K562 (cell line): ENCODE measurements around the gene MALAT1. TPM values are rescaled to one million over a fixed set of nuclear protein-coding genes. Genes with fewer than 3 reads are reported as not detected.
"Not testable (repeated sequence)": the region's sequence is repeated elsewhere in the genome, so short reads cannot be mapped to it uniquely, and the experiment has no call there.

Experiments
- ATAC-seq: fragments of 200-7000 bp; cut with Tn5 transposase; 3 replicates; pipeline ENCODE4 v1.9.1; 2020; ENCODE audit warnings: moderate library complexity
- BruUV-seq: library from RNA; stranded (reverse); fragments of 400-500 nt; replicated peaks from 2 replicates; lab custom pipeline; 2021; lab: Mats Ljungman, UMichigan
- CTCF ChIA-PET: fragments of 300-600 bp; formaldehyde crosslinking; extraction: SDS; loops from one replicate; lab custom pipeline; 2021; ENCODE audit warnings: low intra/inter-chr PET ratio; lab: Yijun Ruan, JAX
- POLR2A ChIA-PET: fragments of 300-600, 350-650 bp; sonication (Branson Sonifier 250); formaldehyde crosslinking; extraction: SDS; loops from one replicate; lab custom pipeline; 2021; ENCODE audit warnings: antibody characterized with exemption, inconsistent platforms; lab: Yijun Ruan, JAX
- DNase-seq, 4 experiments: peaks; one replicate each; pipeline versions ENCODE4 v3.0.0 to v3.0.0-alpha.2; 2011 to 2018; ENCODE audit warnings: low spot score in 3 of 4, mixed read lengths in 3 of 4; ENCODE audit errors: extremely low read depth in 1 of 4
- FAIRE-seq: peaks from 2 replicates; lab custom pipeline; 2011; peaks lifted over from hg19 to GRCh38; lab: Jason Lieb, UNC
- H2AFZ ChIP-seq: 2 replicates; pipeline ENCODE4 v1.6.0; 2011; ENCODE audit warnings: low read depth, low read length, control low read depth, inconsistent platforms
- H3K27ac ChIP-seq: fragments of 200-600 bp; 3 replicates; pipeline ENCODE4 v1.8.0; 2011; ENCODE audit warnings: low read depth, mild to moderate bottlenecking, control low read depth, inconsistent platforms, low read length, moderate library complexity, mixed read lengths; ENCODE audit errors: extremely low read depth
- H3K27me3 ChIP-seq, 2 experiments: fragments of 300-600 bp in 1 of 2; 2 replicates in 1 of 2; 3 replicates in 1 of 2; pipeline versions ENCODE4 v1.6.0 to v1.8.0; 2011; ENCODE audit warnings: inconsistent platforms in 2 of 2, low read length in 2 of 2, mild to moderate bottlenecking in 1 of 2, mixed read lengths in 1 of 2, moderate library complexity in 1 of 2; ENCODE audit not compliant: control insufficient read depth in 2 of 2, insufficient read depth in 2 of 2
- H3K36me3 ChIP-seq: fragments of 300-600 bp; 3 replicates; pipeline ENCODE4 v1.8.0; 2011; ENCODE audit warnings: mild to moderate bottlenecking, low read length, inconsistent platforms; ENCODE audit not compliant: control insufficient read depth, insufficient read depth
- H3K4me1 ChIP-seq, 2 experiments: fragments of 200-600 bp in 1 of 2; replicated peaks in 1 of 2; 2 replicates in 1 of 2; 3 replicates in 1 of 2; pipeline versions ENCODE4 v1.5.1 to v1.8.0; 2011; ENCODE audit warnings: inconsistent platforms in 2 of 2, low read length in 2 of 2, mild to moderate bottlenecking in 1 of 2, mixed read lengths in 1 of 2, moderate library complexity in 1 of 2; ENCODE audit not compliant: control insufficient read depth in 2 of 2, insufficient read depth in 2 of 2
- H3K4me2 ChIP-seq: 2 replicates; pipeline ENCODE4 v1.6.1; 2011; ENCODE audit warnings: low read length, control low read depth, inconsistent platforms, mixed read lengths; ENCODE audit not compliant: insufficient read depth
- H3K4me3 ChIP-seq: fragments of 200-600 bp; sonication (generic), shearing (Covaris generic); 2 replicates; pipeline ENCODE4 v1.5.1; 2016; ENCODE audit warnings: control low read depth, inconsistent platforms
- H3K79me2 ChIP-seq: fragments of 200-600 bp; 3 replicates; pipeline ENCODE4 v1.8.0; 2011; ENCODE audit warnings: low read length, inconsistent platforms; ENCODE audit not compliant: control insufficient read depth, insufficient read depth
- H3K9ac ChIP-seq, 2 experiments: 2 replicates each; pipeline versions ENCODE4 v1.6.0 to v1.6.1; 2011; ENCODE audit warnings: low read depth in 2 of 2, low read length in 2 of 2, control low read depth in 1 of 2, inconsistent platforms in 1 of 2, mild to moderate bottlenecking in 1 of 2, mixed read lengths in 1 of 2; ENCODE audit not compliant: insufficient read depth in 1 of 2
- H3K9me1 ChIP-seq: one replicate; pipeline ENCODE4 v1.6.0; 2011; ENCODE audit warnings: inconsistent platforms, mild to moderate bottlenecking, low read length, moderate library complexity; ENCODE audit not compliant: control insufficient read depth, insufficient read depth
- H3K9me3 ChIP-seq: replicated peaks from 2 replicates; pipeline ENCODE4 v1.5.1; 2011; ENCODE audit warnings: low read depth, low read length, inconsistent platforms; ENCODE audit not compliant: control insufficient read depth, insufficient read depth
- H4K20me1 ChIP-seq: replicated peaks from 2 replicates; pipeline ENCODE4 v1.6.1; 2011; ENCODE audit warnings: low read length, inconsistent platforms, mixed read lengths; ENCODE audit not compliant: control insufficient read depth, insufficient read depth
- CEBPG ChIP-seq, 3 experiments: fragments of 200-800 bp in 1 of 3; sonication (Bioruptor generic) in 1 of 3; sonication (generic) in 1 of 3; formaldehyde crosslinking in 1 of 3; IDR thresholded peaks in 2 of 3; conservative IDR thresholded peaks in 1 of 3; 2 replicates each; pipeline versions ENCODE4 v1.6.1 to v1.8.0; 2016 to 2022; ENCODE audit warnings: missing compliant biosample characterization in 2 of 3, missing genetic modification characterization in 2 of 3, mild to moderate bottlenecking in 1 of 3, missing genetic modification reagents in 1 of 3
- KDM2B ChIP-seq: fragments of 250-450 bp; sonication (Bioruptor Pico); IDR thresholded peaks from 2 replicates; pipeline ENCODE4 v1.8.0; 2021; ENCODE audit warnings: mild to moderate bottlenecking, moderate library complexity
- ZBTB2 ChIP-seq: fragments of 450-650 bp; IDR thresholded peaks from 2 replicates; pipeline ENCODE4 v1.6.1; 2016; ENCODE audit warnings: antibody characterized with exemption
- WGBS: fragments of 100-300 bp; shearing (Covaris generic); methylation state at CpG from one replicate; pipeline ENCODE4 v1.1.6; 2016; ENCODE audit warnings: low coverage, mixed read lengths; ENCODE audit not compliant: insufficient coverage; ENCODE audit errors: missing lambda C conversion rate; 5-methylcytosine and 5-hydroxymethylcytosine counted together
- in situ Hi-C: fragments of 300-500 bp; cut with MboI; formaldehyde crosslinking; loops from 4 replicates; pipeline ENCODE4 v1.15.0; 2018; ENCODE audit warnings: inconsistent platforms, mixed read lengths
- intact Hi-C: fragments of 100-400 bp; cut with micrococcal nuclease; formaldehyde crosslinking; loops from 2 replicates; pipeline ENCODE4 v1.14.2; 2022
- polyA plus RNA-seq, 8 experiments: library from polyadenylated mRNA; depleted of rRNA in 4 of 8; stranded (reverse) in 5 of 8; unstranded in 3 of 8; fragments of >200 nt; fragmentation: Nextera tagmentation in 2 of 8; fragmentation: Illumina TruSeq in 1 of 8; extraction: Ambion mirVana in 2 of 8; extraction: Trizol in 1 of 8; gene quantifications; 2 replicates each; pipeline versions ENCODE4 v1.2.1 to v1.2.3, GENCODE V29; 2011 to 2014; ENCODE audit warnings: inconsistent platforms in 1 of 8, missing spikeins in 1 of 8
- total RNA-seq, 7 experiments: library from RNA; depleted of rRNA in 6 of 7; stranded (reverse); fragments of >200 nt in 6 of 7; fragmentation: Illumina TruSeq in 2 of 7; extraction: Trizol in 2 of 7; gene quantifications; 2 replicates each; pipeline versions ENCODE4 v1.2.1 to v1.2.3, GENCODE V29; 2011 to 2021; ENCODE audit warnings: low replicate concordance in 1 of 7
- TF ChIP-seq, protein P1 (sequence below), 2 experiments: fragments of 450-650 bp in 1 of 2; sonication (generic) in 1 of 2; formaldehyde crosslinking in 1 of 2; IDR thresholded peaks; 2 replicates each; pipeline versions ENCODE4 v1.7.1 to v1.9.0; 2016 to 2022; ENCODE audit warnings: inconsistent platforms in 1 of 2, mild to moderate bottlenecking in 1 of 2, missing genetic modification reagents in 1 of 2
- TF ChIP-seq, protein P2 (sequence below), 3 experiments: fragments of 200-800 bp in 1 of 3; sonication (Bioruptor generic) in 1 of 3; sonication (generic) in 1 of 3; formaldehyde crosslinking in 1 of 3; IDR thresholded peaks; 2 replicates each; pipeline versions ENCODE4 v1.6.1 to v1.8.0; 2016 to 2022; ENCODE audit warnings: mild to moderate bottlenecking in 2 of 3, missing compliant biosample characterization in 2 of 3, missing genetic modification characterization in 2 of 3, missing genetic modification reagents in 1 of 3

The MALAT1 gene
- total and polyA plus RNA-seq, 9 of the 15 experiments (the other 6 are each of a cell fraction or from before 2014, with no cell fraction given): 363 to 8,715 (median 2,351) TPM

GRCh38 chr11:65472588-65473277, 26.1 kb upstream of the MALAT1 start:
- in situ Hi-C loops (loop anchor here (5.0 kb wide), 1 partner anchor 35 kb away; no protein-coding TSS in a partner anchor), intact Hi-C loops (loop anchor here (1.0 to 5.0 kb wide), 2 partner anchors 25 to 100 kb away; partner anchors contain the start of genes FAM89B and ZNRD2)
- not testable (repeated sequence) for FAIRE-seq
- TF ChIP-seq, protein P1, sequence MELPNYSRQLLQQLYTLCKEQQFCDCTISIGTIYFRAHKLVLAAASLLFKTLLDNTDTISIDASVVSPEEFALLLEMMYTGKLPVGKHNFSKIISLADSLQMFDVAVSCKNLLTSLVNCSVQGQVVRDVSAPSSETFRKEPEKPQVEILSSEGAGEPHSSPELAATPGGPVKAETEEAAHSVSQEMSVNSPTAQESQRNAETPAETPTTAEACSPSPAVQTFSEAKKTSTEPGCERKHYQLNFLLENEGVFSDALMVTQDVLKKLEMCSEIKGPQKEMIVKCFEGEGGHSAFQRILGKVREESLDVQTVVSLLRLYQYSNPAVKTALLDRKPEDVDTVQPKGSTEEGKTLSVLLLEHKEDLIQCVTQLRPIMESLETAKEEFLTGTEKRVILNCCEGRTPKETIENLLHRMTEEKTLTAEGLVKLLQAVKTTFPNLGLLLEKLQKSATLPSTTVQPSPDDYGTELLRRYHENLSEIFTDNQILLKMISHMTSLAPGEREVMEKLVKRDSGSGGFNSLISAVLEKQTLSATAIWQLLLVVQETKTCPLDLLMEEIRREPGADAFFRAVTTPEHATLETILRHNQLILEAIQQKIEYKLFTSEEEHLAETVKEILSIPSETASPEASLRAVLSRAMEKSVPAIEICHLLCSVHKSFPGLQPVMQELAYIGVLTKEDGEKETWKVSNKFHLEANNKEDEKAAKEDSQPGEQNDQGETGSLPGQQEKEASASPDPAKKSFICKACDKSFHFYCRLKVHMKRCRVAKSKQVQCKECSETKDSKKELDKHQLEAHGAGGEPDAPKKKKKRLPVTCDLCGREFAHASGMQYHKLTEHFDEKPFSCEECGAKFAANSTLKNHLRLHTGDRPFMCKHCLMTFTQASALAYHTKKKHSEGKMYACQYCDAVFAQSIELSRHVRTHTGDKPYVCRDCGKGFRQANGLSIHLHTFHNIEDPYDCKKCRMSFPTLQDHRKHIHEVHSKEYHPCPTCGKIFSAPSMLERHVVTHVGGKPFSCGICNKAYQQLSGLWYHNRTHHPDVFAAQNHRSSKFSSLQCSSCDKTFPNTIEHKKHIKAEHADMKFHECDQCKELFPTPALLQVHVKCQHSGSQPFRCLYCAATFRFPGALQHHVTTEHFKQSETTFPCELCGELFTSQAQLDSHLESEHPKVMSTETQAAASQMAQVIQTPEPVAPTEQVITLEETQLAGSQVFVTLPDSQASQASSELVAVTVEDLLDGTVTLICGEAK (IDR thresholded peaks at IDR 0.05): peak; percentile 33; the same call in 1 of the 2 replicates
- TF ChIP-seq, protein P1 (CRISPR knock-in tag; IDR thresholded peaks at IDR 0.05): not testable (repeated sequence)
- peak; percentile 67; the same call in 1 of the 2 replicates for TF ChIP-seq CEBPG (CRISPR knock-in tag; IDR thresholded peaks at IDR 0.05)
- peak; percentile 51 to 55; a peak in 3 of 4 replicates for TF ChIP-seq CEBPG (tag; conservative IDR thresholded peaks at IDR 0.05 in 1 of 2, IDR thresholded peaks at IDR 0.05 in 1 of 2)
- 0 out of 2 replicates have a peak, but pooled peaks have one; percentile 3 for TF ChIP-seq KDM2B (CRISPR knock-in tag)
- 0 out of 2 replicates have a peak, but pooled peaks have one; percentile 15 for TF ChIP-seq ZBTB2
- TF ChIP-seq, protein P2, sequence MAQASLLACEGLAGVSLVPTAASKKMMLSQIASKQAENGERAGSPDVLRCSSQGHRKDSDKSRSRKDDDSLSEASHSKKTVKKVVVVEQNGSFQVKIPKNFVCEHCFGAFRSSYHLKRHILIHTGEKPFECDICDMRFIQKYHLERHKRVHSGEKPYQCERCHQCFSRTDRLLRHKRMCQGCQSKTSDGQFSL (CRISPR knock-in tag; IDR thresholded peaks at IDR 0.05): not testable (repeated sequence)
- TF ChIP-seq, protein P2 (tag; IDR thresholded peaks at IDR 0.05): 0 out of 4 replicates have a peak, but pooled peaks of 1 of the 2 experiments have one; percentile 47

More at GRCh38 chr11:65472588-65473277, 26.1 kb upstream of the MALAT1 start:
- not testable (repeated sequence) for DNase-seq, BruUV-seq, H2AFZ ChIP-seq, ATAC-seq, H3K9me1 ChIP-seq, H4K20me1 ChIP-seq, H3K9me3 ChIP-seq, H3K27me3 ChIP-seq, H3K36me3 ChIP-seq
- Histone ChIP-seq H3K4me3 (peak overlapping the region; percentile 12), H3K79me2 (peaks cover 79% of the 10 kb centered on the region), H3K27ac (peak overlapping the region; percentile 96), H3K9ac (peak overlapping the region in 1 of 2 experiments; percentile 93; a peak in 2 of 4 replicates), H3K4me1 (peaks cover 37 to 62% of the 10 kb centered on the region in 2 experiments), H3K4me2 (peak overlapping the region; percentile 95)
- ChIA-PET CTCF (interaction anchor here (0.6 to 1.2 kb wide), 2 partner anchors 38 to 88 kb away, joined by 4 to 6 read pairs; no protein-coding TSS in a partner anchor), POLR2A (interaction anchor here (0.7 to 26.0 kb wide), 14 partner anchors 9 to 236 kb away, joined by 3 to 2118 read pairs (median 7); partner anchors contain the start of genes MALAT1, NEAT1, SCYL1 and SLC25A45)
- WGBS: 39% methylated on average over 12 of the region's 14 CpGs
